Prostate gland (tissue), 2 donors: ENCODE results near the gene TACC2. TPM values are rescaled to one million over a fixed set of nuclear protein-coding genes. Genes with fewer than 3 reads are reported as not detected.

Experiments used
- DNase-seq: peaks from one replicate; pipeline ENCODE4 v3.0.0-alpha.2; 2019; ENCODE audit warnings: low spot score
- H3K27ac ChIP-seq, 2 donors: fragments of 200-600 bp; sonication (generic); 2 replicates each; pipeline ENCODE4 v1.5.1; 2017 to 2019
- H3K27me3 ChIP-seq: fragments of 200-600 bp; sonication (generic); replicated peaks from 2 replicates; pipeline ENCODE4 v1.5.1; 2019; ENCODE audit not compliant: insufficient read depth
- H3K36me3 ChIP-seq, 2 donors: fragments of 200-600 bp; sonication (generic); 1 replicate in 1 of 2; 2 replicates in 1 of 2; pipeline versions ENCODE4 v1.5.1 to v1.8.1; 2017 to 2019
- H3K4me1 ChIP-seq: fragments of 200-600 bp; sonication (generic); replicated peaks from 2 replicates; pipeline ENCODE4 v1.5.1; 2019
- H3K4me3 ChIP-seq, 2 donors: fragments of 200-600 bp; sonication (generic); 2 replicates each; pipeline ENCODE4 v1.5.1; 2017 to 2019
- H3K9me3 ChIP-seq: fragments of 200-600 bp; sonication (generic); 2 replicates; pipeline ENCODE4 v1.5.1; 2017
- CTCF ChIP-seq, 4 experiments: fragments of 200-600 bp in 2 of 4; fragments of 450-650 bp in 2 of 4; sonication (generic) in 2 of 4; IDR thresholded peaks; 1 replicate in 3 of 4; 2 replicates in 1 of 4; pipeline ENCODE4 v1.5.1; 2016 to 2019; ENCODE audit warnings: antibody characterized with exemption in 4 of 4, mild to moderate bottlenecking in 2 of 4, moderate library complexity in 2 of 4
- POLR2A ChIP-seq: fragments of 450-650 bp; IDR thresholded peaks from one replicate; pipeline ENCODE4 v1.6.1; 2016; ENCODE audit warnings: antibody characterized with exemption, mild to moderate bottlenecking
- POLR2AphosphoS5 ChIP-seq: sonication (generic); formaldehyde crosslinking; IDR thresholded peaks from one replicate; pipeline ENCODE4 v1.6.1; 2017; ENCODE audit warnings: antibody characterized with exemption
- WGBS: methylation state at CpG from one replicate; pipeline ENCODE4 v1.1.5; 2018; 5-methylcytosine and 5-hydroxymethylcytosine counted together
- intact Hi-C: fragments of 100-400 bp; cut with DNase I; formaldehyde crosslinking; loops from one replicate; pipeline ENCODE4 v1.14.2; 2022
- total RNA-seq, 2 donors: library from RNA; depleted of rRNA; stranded (reverse); fragments of >200 nt; gene quantifications; one replicate each; pipeline ENCODE4 v1.1.0, GENCODE V29; 2016

Gene TACC2
- total RNA-seq, 2 donors from 2014 or later: 101 to 140 TPM

GRCh38 chr10:122144199-122144598 lies 155.2 kb downstream of the TACC2 start:
- peaks cover 4% of the 10 kb centered on the region for H3K4me1 ChIP-seq
- H3K27ac ChIP-seq: peak overlapping the region; percentile 41 to 79
- TF ChIP-seq CTCF (IDR thresholded peaks at IDR 0.05) (no peak), POLR2AphosphoS5 (no peak), POLR2A (no peak)
- intact Hi-C loops: loop anchor here (10.0 kb wide), 1 partner anchor 291 kb away; no protein-coding TSS in a partner anchor
- H3K4me3 ChIP-seq: no peak overlapping the region
- DNase-seq: no peak
- no peaks in the 10 kb centered on the region for H3K27me3 ChIP-seq
- no peaks in the 10 kb centered on the region for H3K36me3 ChIP-seq
- H3K9me3 ChIP-seq: no peaks in the 10 kb centered on the region
- WGBS: 33% methylated on average over 2 of the region's 2 CpGs

GRCh38 chr10:122145113-122145512 lies 156.2 kb downstream of the TACC2 start:
- H3K9me3 ChIP-seq: no peaks in the 10 kb centered on the region
- no peak for DNase-seq
- TF ChIP-seq POLR2AphosphoS5: no peak
- no peak for TF ChIP-seq CTCF (IDR thresholded peaks at IDR 0.05)
- no peak for TF ChIP-seq POLR2A
- 97% methylated on average over 2 of the region's 2 CpGs for WGBS
- no peak overlapping the region for H3K27ac ChIP-seq
- no peaks in the 10 kb centered on the region for H3K27me3 ChIP-seq
- H3K36me3 ChIP-seq: no peaks in the 10 kb centered on the region
- H3K4me3 ChIP-seq: no peak overlapping the region
- intact Hi-C loops: loop anchor here (10.0 kb wide), 1 partner anchor 290 kb away; no protein-coding TSS in a partner anchor
- H3K4me1 ChIP-seq: peaks cover 4% of the 10 kb centered on the region

- WGBS: 24% methylated on average over 7 of the region's 7 CpGs
- no peak for DNase-seq
- intact Hi-C loops: loop anchor here (10.0 kb wide), 1 partner anchor 287 kb away; no protein-coding TSS in a partner anchor
- Histone ChIP-seq H3K27me3 (no peaks in the 10 kb centered on the region), H3K4me3 (no peak overlapping the region), H3K4me1 (peaks cover under 1% of the 10 kb centered on the region), H3K27ac (peak overlapping the region in 1 of 2 donors; percentile 56), H3K9me3 (no peaks in the 10 kb centered on the region), H3K36me3 (no peaks in the 10 kb centered on the region)
- no peak for TF ChIP-seq POLR2AphosphoS5
These were observed 158.7 kb downstream of the TACC2 start for GRCh38 chr10:122147663-122148062.

- intact Hi-C loops: loop anchor here (10.0 kb wide), 1 partner anchor 286 kb away; no protein-coding TSS in a partner anchor
These were observed 160.1 kb downstream of the TACC2 start for GRCh38 chr10:122148876-122149560.

More at GRCh38 chr10:122148876-122149560, 160.1 kb downstream of the TACC2 start:
- peak overlapping the region; percentile 56 to 91 for H3K27ac ChIP-seq
- H3K4me1 ChIP-seq: no peaks in the 10 kb centered on the region
- 43% methylated on average over 15 of the region's 15 CpGs for WGBS
- TF ChIP-seq CTCF (IDR thresholded peaks at IDR 0.05) (no peak), POLR2A (no peak), POLR2AphosphoS5 (no peak)
- no peak for DNase-seq
- no peaks in the 10 kb centered on the region for H3K9me3 ChIP-seq
- H3K27me3 ChIP-seq: no peaks in the 10 kb centered on the region
- H3K36me3 ChIP-seq: no peaks in the 10 kb centered on the region
- no peak overlapping the region for H3K4me3 ChIP-seq
